ENCODE data around the gene CILP2. TPM values are rescaled to one million over a fixed set of nuclear protein-coding genes. Genes with fewer than 3 reads are reported as not detected.

The CILP2 gene
- total and polyA plus RNA-seq, 4 donors, result 0.08 to 0.42 (median 0.09) TPM; not detected in 1

DNA sequence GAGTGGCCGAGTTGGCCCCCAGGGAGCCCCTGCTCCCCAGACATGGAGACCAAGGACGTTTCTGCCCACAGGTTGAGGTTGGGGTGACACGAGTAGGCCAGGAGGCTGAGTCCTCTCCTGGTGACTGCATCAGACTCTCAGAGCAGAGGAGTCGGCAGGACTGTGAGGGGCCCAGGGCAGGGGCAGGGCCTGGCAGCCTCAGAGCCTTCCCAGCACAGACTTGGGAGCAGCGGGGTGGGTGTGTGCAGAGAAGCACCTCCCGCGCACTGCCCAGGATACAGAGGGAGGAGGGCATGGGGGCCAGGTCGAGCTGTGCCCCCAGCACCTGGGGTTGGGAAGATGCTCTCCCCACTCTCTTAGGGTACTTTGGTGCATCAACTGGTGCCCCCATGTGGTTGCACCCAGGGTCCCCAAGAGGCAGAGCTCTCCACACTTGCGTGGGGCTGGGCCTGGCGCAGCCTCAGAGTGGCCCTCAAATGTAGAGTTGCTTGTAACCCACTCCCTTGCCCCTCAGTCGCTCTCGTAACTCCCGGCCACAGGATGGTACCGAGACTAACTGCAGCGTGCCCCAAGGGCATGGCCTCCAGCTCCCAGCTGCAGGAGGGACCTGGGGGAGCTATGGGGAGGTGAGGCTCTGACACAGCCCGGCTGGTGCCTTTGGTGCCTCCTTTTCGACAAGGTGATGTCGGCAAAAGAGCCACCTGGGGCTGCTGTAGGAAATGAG is 38.6 kb upstream of the CILP2 start:
- no peak overlapping the region for H3K9ac ChIP-seq (ENCODE audit: low read depth in 1 of 2, low read length in 2 of 2)
- H3K4me3 ChIP-seq (ENCODE audit: low read depth in 1 of 3, low read length in 3 of 3), result no peak overlapping the region
- no peaks in the 10 kb centered on the region for H3K9me3 ChIP-seq (ENCODE audit: control insufficient read depth in 4 of 4, low read length in 3 of 4)
- DNase-seq (ENCODE audit: low spot score), result no peak
- H3K27me3 ChIP-seq (ENCODE audit: control insufficient read depth in 4 of 4, insufficient read depth in 4 of 4, low read length in 3 of 4), result no peaks in the 10 kb centered on the region
- peaks cover 0 to 3% (median under 1%) of the 10 kb centered on the region in 4 donors for H3K4me1 ChIP-seq (ENCODE audit: control insufficient read depth in 4 of 4, insufficient read depth in 4 of 4, low read length in 3 of 4)
- no peak for TF ChIP-seq EGR1 (IDR thresholded peaks at IDR 0.05; ENCODE audit: low read depth in 2 of 2)
- TF ChIP-seq SP1 (IDR thresholded peaks at IDR 0.05), result no peak
- TF ChIP-seq JUND (IDR thresholded peaks at IDR 0.05), result no peak
- TF ChIP-seq, protein P1, sequence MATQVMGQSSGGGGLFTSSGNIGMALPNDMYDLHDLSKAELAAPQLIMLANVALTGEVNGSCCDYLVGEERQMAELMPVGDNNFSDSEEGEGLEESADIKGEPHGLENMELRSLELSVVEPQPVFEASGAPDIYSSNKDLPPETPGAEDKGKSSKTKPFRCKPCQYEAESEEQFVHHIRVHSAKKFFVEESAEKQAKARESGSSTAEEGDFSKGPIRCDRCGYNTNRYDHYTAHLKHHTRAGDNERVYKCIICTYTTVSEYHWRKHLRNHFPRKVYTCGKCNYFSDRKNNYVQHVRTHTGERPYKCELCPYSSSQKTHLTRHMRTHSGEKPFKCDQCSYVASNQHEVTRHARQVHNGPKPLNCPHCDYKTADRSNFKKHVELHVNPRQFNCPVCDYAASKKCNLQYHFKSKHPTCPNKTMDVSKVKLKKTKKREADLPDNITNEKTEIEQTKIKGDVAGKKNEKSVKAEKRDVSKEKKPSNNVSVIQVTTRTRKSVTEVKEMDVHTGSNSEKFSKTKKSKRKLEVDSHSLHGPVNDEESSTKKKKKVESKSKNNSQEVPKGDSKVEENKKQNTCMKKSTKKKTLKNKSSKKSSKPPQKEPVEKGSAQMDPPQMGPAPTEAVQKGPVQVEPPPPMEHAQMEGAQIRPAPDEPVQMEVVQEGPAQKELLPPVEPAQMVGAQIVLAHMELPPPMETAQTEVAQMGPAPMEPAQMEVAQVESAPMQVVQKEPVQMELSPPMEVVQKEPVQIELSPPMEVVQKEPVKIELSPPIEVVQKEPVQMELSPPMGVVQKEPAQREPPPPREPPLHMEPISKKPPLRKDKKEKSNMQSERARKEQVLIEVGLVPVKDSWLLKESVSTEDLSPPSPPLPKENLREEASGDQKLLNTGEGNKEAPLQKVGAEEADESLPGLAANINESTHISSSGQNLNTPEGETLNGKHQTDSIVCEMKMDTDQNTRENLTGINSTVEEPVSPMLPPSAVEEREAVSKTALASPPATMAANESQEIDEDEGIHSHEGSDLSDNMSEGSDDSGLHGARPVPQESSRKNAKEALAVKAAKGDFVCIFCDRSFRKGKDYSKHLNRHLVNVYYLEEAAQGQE (IDR thresholded peaks at IDR 0.05), result no peak
- TF ChIP-seq FOXA1 (IDR thresholded peaks at IDR 0.05), result no peak
- TF ChIP-seq RAD21 (IDR thresholded peaks at IDR 0.05), result no peak
- TF ChIP-seq NR2F2 (IDR thresholded peaks at IDR 0.05), result no peak
- no peak for TF ChIP-seq TAF1 (conservative IDR thresholded peaks at IDR 0.05)
- TF ChIP-seq, protein P2, sequence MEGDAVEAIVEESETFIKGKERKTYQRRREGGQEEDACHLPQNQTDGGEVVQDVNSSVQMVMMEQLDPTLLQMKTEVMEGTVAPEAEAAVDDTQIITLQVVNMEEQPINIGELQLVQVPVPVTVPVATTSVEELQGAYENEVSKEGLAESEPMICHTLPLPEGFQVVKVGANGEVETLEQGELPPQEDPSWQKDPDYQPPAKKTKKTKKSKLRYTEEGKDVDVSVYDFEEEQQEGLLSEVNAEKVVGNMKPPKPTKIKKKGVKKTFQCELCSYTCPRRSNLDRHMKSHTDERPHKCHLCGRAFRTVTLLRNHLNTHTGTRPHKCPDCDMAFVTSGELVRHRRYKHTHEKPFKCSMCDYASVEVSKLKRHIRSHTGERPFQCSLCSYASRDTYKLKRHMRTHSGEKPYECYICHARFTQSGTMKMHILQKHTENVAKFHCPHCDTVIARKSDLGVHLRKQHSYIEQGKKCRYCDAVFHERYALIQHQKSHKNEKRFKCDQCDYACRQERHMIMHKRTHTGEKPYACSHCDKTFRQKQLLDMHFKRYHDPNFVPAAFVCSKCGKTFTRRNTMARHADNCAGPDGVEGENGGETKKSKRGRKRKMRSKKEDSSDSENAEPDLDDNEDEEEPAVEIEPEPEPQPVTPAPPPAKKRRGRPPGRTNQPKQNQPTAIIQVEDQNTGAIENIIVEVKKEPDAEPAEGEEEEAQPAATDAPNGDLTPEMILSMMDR (IDR thresholded peaks at IDR 0.05; ENCODE audit: low read depth, low read length, missing input control), result no peak
- TF ChIP-seq FOXA2 (IDR thresholded peaks at IDR 0.05), result no peak
- no peak for TF ChIP-seq GABPA (IDR thresholded peaks at IDR 0.05 in 1 of 2, conservative IDR thresholded peaks at IDR 0.05 in 1 of 2)
- TF ChIP-seq HNF4G (IDR thresholded peaks at IDR 0.05), result no peak
- TF ChIP-seq, protein P3, sequence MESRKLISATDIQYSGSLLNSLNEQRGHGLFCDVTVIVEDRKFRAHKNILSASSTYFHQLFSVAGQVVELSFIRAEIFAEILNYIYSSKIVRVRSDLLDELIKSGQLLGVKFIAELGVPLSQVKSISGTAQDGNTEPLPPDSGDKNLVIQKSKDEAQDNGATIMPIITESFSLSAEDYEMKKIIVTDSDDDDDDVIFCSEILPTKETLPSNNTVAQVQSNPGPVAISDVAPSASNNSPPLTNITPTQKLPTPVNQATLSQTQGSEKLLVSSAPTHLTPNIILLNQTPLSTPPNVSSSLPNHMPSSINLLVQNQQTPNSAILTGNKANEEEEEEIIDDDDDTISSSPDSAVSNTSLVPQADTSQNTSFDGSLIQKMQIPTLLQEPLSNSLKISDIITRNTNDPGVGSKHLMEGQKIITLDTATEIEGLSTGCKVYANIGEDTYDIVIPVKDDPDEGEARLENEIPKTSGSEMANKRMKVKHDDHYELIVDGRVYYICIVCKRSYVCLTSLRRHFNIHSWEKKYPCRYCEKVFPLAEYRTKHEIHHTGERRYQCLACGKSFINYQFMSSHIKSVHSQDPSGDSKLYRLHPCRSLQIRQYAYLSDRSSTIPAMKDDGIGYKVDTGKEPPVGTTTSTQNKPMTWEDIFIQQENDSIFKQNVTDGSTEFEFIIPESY (IDR thresholded peaks at IDR 0.05), result no peak
- no peak for TF ChIP-seq RXRA (IDR thresholded peaks at IDR 0.05)
- TF ChIP-seq, protein P4, sequence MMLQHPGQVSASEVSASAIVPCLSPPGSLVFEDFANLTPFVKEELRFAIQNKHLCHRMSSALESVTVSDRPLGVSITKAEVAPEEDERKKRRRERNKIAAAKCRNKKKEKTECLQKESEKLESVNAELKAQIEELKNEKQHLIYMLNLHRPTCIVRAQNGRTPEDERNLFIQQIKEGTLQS (IDR thresholded peaks at IDR 0.05), result no peak
- TF ChIP-seq YY1 (IDR thresholded peaks at IDR 0.05), result no peak
- TF ChIP-seq, protein P5, sequence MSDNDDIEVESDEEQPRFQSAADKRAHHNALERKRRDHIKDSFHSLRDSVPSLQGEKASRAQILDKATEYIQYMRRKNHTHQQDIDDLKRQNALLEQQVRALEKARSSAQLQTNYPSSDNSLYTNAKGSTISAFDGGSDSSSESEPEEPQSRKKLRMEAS (IDR thresholded peaks at IDR 0.05), result no peak
- WGBS, result 95% methylated on average over 18 of the region's 18 CpGs
- H3K27ac ChIP-seq (ENCODE audit: low read depth in 1 of 2, low read length in 2 of 2), result no peak overlapping the region
- peaks cover 11 to 89% (median 51%) of the 10 kb centered on the region in 4 donors for H3K36me3 ChIP-seq (ENCODE audit: control insufficient read depth in 4 of 4, insufficient read depth in 3 of 4, low read depth in 1 of 4, low read length in 3 of 4)

Measured in liver (tissue), 9 donors.